Stimulated activated CD8-positive, alpha-beta memory T cell treated with anti-CD3 and anti-CD28 coated beads, Interleukin-7, amount 100 ng/mL, for 48 hours (primary cell): ENCODE data around the gene GPR39.
"Not testable (repeated sequence)": the region's sequence is repeated elsewhere in the genome, so short reads cannot be mapped to it uniquely, and the experiment has no call there.

Source experiments
- DNase-seq, 2 donors: peaks; one replicate each; pipeline ENCODE4 v3.0.0-alpha.2; 2020; ENCODE audit warnings: low read depth in 1 of 2; ENCODE audit errors: extremely low read depth in 1 of 2

The GPR39 gene

DNA sequence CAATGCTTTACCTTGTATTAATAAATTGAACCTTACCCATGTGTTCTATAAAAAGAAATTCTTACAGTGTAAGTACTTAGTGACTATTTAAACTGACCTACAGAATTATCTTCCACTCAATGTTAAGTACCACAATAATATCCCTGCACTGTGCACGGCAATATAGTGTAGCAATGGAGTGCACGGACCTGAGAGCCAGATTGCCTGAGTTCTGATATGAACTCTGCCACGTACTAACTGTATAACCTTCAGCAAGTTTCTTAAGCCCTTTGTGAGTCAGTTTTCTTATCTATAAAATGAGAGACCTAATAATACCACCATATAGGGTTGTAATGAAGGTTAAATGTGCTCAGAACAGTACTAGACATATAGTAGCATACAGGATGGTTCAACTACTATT is 66.2 kb downstream of the GPR39 start:
- no peak for DNase-seq

DNA sequence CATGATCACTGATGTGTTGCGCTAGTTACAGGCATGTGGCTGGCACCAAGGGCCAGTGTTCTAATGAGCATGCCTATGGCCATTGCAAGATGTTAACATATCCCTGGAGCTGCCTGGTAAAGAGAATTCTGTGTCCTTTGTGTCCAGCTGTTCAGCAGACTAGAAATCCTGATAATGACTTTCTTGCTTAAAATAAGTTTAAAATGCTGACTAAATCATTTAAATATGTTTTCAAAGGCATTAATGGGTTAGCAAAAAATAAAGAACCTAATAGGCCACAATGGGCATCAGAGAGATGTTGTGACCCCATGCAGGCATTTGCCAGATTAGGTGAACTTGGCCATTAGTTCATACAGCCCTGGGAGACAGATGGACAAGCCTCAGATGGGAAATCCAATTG is 67.5 kb downstream of the GPR39 start:
- DNase-seq: no peak

DNA sequence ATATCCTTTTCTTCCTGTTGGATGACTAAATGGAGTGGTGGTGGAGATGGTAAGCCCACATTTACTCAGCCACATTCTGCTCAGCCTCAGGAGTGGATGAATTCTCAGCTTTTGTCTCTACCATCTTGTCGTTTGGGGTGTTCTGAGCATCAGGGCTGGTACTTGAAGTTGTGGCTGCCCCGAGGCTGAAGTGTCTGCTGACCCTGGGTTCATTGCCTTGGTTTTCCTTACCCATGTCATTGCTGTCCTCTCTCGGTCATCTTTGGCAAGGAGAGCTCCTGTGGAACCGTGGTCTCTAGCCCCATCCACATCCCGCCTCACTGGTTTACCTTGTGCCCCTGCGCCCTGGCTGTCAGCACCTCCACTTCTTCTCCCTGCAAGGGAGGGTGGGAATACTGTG is 71.9 kb downstream of the GPR39 start:
- DNase-seq: no peak

DNA sequence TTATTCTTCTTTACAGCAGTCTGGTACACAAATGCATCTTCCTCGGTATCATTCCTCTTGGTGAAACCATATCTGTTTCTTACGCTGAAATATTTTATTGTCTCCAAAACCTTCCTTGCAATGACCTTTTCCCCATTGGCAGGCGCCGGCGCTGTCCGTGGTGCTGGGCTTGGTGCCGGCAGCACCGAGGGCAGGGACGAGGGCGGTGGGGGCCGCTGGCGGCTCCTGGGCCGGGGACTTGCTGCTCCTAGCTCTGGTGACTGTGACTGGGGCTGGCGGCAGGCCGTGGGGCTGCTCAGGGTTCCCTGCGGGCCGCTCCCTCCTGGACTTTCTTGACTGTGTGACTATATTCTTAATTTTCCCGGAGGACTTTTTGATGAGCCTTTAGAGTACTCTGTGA is 72.5 kb downstream of the GPR39 start:
- DNase-seq: no peak

GRCh38 chr2:132495881-132496280 is 79.3 kb downstream of the GPR39 start:
- DNase-seq: no peak

- no peak for DNase-seq
These were observed 80.0 kb downstream of the GPR39 start for GRCh38 chr2:132496555-132496954.

GRCh38 chr2:132497591-132497990 is 81.0 kb downstream of the GPR39 start:
- no peak for DNase-seq

DNA sequence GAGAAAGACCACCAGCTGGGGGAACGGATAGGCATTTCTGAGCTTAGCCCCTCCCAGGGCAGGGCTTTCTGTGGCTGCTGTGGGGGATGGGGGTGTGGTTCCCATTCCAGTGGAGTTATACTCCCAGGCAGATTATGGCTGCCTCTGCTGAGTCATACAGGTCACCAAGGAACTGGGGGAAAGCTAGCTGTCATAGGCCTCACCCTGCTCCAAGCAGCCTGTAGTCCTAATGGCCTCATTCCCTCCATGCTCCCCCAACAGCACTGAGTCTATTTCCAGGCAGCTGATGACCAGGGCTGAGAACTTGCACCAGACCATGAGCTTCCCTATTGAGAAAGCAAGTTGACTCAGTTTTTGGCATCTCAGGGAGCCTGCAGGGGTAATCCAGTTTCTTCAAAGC is 87.1 kb downstream of the GPR39 start:
- no peak for DNase-seq

GRCh38 chr2:132515010-132515409 is 98.4 kb downstream of the GPR39 start:
- DNase-seq: no peak

DNA sequence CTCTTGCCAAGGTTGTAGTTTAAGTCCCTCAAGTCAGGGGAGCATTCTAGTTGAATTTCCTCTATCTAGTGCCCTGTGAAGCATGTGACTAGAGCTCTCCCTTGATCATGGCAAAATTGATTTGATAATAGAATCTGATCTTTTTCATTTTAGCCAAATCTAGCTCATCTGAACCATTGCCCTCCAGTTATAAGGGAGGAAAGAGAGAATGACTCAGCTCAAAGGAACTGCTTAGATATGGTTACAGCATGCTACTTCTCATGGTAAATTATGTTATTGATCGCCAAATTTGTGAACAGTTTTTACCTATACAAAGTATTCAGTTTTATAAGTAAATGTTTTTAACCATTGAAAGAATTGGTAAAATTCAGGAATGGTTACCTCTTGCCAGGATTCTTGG is 100.8 kb downstream of the GPR39 start:
- no peak for DNase-seq

DNA sequence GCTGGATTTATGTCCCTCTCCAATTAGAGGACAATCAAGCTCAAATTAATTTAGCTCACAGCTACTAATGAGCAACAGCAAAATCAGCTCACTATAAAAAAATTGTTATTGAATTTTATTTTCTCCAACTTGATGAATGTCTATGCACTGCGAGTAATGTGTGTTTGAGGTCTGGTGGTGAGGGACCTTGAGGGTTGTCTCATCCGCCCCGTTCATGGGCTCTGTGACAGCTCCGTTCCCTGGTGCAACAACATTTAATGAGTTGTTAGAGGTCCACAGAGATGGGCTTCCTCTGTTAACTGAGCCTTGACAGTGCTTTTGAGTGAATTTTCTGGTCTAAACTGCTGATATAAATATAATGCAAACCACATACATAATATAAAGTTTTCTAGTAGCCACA is 101.7 kb downstream of the GPR39 start:
- DNase-seq: no peak

DNA sequence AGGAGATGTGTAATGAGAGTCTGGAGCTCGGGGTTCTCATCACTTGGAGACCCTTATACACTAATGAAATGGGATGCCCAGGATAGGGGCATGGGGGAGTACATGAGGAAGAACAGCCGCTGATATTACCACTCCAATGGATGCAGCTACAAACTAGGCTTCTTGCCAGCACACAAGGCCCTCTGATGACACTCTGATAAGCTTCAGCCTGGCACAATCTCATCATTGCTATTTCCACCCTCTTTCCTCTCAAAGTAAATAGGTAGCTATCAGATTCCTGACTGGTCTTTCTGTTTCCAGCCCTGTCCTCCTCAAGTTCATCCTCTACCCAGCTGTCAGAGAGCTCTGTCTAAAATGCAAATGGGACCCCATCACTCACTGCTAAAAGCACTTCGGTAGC is 103.0 kb downstream of the GPR39 start:
- no peak for DNase-seq

GRCh38 chr2:132521341-132521740 is 104.7 kb downstream of the GPR39 start:
- no peak for DNase-seq

- no peak for DNase-seq
These were observed 106.3 kb downstream of the GPR39 start for GRCh38 chr2:132522901-132523300.

- not testable (repeated sequence) for DNase-seq
These were observed 120.5 kb downstream of the GPR39 start for GRCh38 chr2:132537061-132537460.

- DNase-seq: no peak
These were observed 121.8 kb downstream of the GPR39 start for GRCh38 chr2:132538331-132538855.

DNA sequence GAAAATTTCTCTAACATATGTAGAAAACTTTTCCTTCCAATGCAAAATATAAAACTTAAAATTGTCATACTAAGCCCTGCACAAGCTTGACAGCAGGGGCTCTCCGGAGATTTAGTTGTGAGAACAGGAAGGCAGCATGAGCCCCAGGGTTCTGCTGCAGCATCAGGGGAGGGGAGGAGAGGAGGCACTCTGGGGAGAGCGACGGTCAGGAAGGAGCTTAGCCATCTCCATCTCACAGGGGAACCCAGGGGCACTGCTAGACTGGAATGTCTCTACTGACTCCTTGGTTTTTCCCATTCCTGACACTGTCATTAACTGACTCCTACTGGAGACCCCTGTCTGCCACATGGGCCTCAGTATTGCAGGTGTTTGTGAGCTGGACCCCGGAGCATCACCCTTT is 123.6 kb downstream of the GPR39 start:
- no peak for DNase-seq

DNA sequence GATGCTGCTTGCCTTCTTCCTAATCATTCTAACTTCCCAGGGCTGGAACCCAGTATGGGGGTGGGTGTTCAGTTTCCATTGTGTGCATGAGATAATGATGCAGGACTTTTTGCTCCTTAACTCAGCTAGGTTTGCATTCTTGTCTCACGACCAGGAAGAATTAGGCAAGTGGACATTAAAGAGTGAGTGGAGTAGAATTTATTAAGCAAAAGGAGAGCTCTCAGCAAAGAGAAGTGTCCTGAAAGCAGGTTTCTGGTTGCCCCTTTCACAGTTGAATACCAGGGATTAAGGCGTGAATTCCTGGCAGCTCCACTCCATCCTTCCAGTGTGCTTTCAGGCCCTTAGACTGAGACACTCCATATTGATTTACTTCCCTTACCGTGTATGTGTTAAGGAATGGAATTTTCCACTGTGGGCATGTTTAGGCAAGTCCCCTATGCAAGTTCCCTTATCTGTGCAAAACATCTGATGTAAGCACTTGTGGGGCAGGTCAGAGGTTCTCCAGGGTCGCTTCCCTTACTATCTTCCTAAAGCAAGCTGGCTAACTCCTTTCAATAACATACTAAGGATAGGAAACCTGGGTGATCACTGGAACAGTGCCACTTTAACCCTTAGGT is 126.5 kb downstream of the GPR39 start:
- DNase-seq: no peak

DNA sequence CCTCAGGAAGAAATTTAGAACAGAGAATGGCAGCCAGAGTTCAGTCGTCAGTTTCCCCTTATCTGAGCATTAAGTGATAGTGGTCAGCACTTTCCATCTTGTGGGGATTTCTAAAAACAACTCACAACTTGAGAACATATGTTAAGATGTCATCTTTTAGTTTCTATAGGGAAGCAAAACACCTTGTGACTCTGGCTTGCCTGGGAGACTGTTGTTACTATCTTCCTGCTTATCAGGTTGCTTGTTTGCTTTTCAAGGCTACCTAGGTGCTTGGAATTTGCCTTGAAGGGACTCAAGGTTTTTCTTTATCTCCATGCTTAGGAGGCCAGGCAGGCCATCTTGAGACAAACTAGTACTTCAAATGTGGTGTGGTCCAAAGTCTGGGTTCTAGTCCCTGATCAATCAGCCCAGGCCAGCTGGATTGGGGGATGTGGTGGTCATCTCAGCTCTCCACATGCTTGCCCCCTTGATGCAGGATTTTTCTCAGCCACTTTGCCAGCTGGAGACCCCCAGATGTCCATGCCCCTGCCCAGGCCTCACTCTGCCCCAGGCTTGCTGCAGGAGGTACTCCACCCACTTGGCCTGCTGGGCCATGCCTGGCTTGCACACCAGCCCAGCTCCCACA is 127.5 kb downstream of the GPR39 start:
- DNase-seq: no peak

- peak in 1 of 2 donors; percentile 18 for DNase-seq
These were observed 130.6 kb downstream of the GPR39 start for GRCh38 chr2:132547090-132547687.

DNA sequence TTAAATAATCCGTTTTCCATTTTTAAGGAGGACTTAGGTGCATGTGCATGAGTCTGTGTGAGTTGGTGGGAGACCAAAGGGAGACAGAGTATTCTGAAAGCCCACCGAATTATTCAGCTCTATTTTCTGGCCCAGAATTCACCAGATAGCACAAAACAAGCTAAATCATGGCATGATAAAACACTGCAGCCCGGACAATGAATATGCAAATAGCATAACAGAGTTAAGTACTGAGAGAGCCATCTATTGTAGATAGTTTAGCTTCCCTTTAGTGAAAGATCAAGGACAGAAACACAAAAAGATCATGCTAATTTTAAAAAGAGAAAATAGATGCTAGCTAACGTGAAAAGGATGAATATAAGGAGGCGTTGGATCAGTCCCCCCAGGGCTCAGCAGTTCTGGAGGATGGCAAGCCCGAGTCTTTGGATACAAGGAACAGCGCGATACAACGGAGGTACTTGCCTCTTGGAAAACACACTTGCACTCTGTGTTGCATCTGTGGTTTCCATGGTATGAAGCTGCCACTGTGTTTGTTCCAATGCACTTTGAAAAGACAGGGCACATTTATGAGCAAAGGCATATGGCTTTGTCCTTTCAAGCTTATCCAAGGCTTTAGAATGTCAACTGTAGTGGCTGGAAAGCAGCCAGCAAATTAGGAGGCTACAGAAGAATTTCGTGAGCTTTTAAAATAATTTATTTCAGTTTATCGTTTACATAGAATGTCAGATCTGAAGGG is 133.5 kb downstream of the GPR39 start:
- DNase-seq: no peak

DNA sequence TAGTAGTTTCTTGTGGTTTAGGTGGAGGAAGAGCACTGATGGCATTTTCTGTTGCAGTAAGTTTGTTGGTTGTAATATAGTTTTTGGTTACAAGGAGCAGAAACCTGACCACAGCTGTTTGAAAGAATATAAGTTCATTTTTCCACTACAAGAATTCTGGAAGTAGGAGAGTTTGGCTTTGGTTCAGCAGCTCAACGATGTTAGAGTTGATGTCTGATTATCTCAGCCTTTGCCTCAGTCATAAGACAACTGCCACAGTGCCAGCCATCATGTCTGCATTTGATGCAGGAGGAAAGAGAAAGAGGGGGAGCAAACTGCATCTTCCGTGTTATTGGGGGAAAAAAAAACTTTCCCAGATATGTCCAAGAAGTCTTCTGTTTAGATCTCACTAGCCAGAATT is 134.3 kb downstream of the GPR39 start:
- DNase-seq: no peak
